NCI-H526 (cell line): ENCODE data around the gene PREX1.

Experiments used
- DNase-seq, 2 experiments: peaks; one replicate each; lab custom pipeline; 2025; lab: John Stamatoyannopoulos, UW

PREX1 gene

DNA sequence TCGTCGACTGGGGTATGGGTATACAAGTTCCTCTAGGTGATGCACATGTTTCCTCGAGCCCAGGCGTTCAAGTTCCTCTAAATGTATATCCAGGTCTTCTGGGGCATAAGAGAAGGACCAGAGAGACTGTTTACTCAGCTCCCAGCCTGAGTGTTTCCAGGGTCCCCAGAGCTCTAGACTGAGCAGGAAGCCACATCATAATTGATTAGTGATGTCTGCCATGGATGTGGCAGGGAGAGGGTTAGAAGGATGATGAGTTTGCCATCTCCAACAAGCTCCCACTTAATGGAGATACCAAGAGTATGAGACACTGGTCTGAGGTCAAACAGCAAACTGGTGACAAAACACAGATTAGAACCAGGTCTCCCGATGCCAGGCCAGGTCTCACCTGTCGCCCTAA, 74.8 kb downstream of the PREX1 start:
- DNase-seq = peak in 1 of 2 experiments; percentile 25

DNA sequence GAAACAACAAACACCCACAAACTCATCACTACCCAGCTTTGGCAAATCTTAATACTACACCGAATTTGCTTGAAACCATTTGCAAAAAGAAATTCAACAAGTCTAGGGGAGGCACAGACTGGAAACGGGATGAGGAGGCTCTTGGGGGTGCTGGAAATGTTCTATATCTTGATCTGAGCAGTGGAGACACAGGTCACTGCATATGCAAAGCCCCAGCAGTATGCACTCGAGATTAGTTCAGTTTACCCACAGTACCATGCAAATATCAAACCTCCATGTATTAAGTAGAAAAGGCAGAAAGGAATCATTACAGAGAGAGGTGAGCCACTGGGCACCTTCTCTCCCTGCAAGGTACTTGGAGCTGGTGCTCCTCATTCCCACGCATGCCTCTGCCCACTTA, 75.9 kb downstream of the PREX1 start:
- DNase-seq = peak; percentile 90 to 91

DNA sequence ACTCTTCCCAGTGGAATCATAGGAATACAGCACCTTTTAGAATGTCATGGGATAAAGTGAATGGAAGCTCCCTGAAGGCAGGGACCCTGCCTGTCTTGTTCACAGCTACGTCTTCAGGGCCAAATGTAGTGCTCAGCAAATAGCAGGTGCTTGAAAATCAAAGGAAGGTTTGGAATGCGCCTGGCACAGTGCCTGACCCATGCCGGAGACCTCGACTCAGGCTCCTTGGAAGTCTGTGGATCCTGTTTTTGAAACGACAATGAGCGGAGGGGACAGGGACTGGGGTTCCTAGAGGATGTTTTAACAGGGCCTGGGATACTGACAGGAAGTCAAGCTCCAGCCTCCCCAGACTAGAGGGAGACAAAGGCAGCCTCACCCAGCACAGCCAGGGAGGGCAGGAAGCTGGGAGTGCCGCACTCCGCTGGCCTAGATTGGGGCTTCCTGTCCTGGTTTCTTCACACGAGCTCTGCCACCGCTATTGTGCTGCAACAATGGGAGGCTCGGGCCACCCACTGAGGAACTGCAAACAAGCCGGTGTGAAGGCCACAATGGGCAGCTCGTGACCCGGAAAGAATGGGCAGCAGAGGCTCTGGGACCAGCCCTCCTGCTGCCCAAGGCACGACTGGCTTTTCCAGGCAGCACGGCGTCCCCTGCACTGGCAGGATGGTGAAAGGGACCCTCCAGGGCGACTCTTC, 76.7 kb downstream of the PREX1 start:
- DNase-seq = peak in 1 of 2 experiments; percentile 56

DNA sequence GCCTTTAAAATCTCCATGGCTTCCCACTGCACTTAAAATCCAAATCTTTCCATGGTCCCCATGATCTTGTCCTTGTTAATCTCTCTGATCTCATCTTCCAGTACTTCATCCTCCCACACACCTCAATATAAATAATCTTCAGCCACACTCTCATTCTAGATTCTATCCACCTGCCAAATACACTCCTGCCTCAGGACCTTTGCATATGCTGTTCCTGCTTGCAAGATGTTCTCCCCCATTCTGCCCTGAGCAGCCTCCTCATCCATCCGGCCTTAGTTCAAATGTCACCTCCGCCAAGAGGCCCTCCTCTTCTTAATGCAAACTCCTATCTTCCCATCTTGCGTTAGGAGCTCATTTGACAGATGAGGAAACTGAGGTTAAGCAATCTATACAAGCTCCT, 77.4 kb downstream of the PREX1 start:
- DNase-seq = no peak

DNA sequence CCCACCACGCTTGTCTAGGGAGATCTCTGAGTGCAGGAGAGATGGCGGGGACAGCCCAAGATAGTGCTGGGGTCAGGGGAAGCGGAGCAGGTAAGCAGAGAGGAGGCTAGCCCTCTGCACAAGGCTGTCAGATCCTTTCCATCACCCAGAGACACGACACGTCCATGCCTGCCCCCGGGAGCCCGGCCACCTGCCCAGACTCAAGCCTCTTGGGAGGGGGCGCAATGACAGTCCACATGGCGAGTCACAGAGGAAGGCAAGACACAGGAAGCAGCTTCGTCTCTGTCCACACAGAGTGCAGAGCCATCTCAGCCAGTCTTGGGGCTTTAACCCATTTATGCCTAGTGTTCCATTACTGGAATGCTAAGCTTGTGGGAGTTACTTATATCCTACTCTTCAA, 78.4 kb downstream of the PREX1 start:
- DNase-seq = peak in 1 of 2 experiments; percentile 27

DNA sequence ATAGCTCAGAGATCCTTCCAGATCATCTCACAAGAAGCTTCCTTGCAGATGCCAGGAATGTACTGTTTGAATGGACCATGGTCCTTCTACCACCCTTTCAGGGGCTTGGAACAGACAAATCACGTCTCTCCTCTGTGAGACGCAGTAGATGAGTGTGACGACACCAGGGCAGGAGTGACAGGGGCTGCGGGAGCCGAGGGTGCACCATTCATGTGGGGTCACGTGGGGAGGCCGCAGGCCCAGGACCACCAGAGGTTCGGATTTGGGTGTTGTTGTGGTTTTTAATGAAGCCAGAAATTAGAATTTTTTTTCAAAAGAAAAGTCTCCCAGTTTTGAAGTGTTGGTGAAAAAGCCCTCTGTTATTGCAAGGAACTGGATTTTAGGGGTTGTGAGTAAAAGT, 79.2 kb downstream of the PREX1 start:
- no peak for DNase-seq

DNA sequence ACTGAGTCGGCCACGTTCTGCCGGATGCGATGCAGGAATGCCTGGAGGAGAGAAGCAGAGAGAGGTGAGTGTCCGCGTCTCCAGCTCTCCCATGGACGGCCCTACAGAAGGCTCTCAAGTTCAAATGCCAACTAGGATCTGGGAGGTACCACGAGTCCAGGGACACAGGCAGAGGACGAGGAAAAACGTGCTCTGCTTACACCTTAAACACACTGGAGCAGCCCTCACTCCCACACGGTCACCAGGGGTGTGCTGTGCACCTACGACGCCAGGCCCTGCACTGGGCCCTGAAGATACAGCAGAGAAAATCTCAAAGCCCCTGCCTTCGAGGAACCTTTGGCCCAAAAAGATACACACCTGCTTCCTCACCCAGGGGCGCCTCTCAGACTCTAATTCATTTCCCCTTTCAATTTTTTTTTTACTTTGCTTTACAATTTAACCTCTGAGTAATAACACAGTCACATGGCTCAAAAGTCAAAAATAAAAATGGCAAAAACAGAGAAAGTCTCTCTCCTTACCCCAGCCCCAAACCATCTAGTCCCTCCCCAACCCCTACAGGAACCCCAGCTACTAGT, 79.9 kb downstream of the PREX1 start:
- no peak for DNase-seq

DNA sequence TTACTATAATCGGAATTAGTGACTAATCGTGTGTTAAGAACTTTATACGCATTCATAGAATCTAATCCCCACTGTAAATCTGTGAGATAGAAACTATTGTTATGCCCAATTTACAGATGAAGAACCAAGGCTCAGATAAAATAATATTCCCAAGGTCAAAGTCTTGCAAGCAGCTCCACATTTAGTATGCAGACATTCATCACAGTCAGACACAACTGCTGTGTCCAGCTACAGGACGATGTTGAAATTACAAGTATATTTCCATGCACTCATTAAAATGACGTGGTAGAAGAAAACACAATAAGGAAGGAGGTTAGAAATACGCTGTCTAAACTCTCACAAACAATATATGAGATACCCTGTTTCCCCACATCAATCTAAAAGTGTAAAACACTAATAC, 82.5 kb downstream of the PREX1 start:
- peak; percentile 23 to 25 for DNase-seq

DNA sequence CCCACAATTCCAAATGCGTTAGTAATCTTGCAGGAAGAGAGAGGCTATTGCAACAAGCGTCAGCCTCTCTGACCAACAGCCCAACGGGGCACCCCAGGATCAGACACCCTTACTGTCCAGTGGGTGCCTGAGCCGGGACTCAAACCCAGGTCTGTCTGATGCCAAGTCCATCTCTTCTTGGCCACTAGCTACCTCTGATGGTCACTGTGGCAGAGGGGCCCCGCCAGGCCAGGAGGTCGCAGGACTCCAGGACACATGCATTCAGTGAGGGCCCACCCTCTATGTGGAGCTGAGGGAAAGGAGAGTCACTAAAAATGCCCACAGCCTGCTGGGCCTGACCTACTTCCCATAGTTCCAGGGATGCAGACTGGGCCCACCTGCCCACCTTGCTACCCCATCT, 83.3 kb downstream of the PREX1 start:
- no peak for DNase-seq

DNA sequence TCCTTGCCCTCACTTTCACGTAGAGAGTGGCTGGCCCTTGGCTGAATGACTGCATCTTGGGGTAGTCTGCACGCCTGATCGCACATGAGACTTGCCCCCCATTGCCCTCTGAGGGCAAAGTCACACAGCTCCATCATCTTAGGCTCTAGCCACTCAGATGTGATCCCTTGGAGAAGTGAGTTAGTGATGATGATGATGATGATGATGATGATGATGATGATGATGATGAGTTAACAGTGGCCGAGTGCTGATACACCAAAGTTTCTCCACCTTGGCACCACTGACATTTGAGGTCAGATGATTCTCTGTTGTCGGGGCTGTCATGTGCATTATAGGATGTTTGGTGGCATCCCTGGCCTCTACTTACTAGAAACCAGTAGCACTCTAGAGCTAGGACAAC, 84.0 kb downstream of the PREX1 start:
- DNase-seq = no peak

DNA sequence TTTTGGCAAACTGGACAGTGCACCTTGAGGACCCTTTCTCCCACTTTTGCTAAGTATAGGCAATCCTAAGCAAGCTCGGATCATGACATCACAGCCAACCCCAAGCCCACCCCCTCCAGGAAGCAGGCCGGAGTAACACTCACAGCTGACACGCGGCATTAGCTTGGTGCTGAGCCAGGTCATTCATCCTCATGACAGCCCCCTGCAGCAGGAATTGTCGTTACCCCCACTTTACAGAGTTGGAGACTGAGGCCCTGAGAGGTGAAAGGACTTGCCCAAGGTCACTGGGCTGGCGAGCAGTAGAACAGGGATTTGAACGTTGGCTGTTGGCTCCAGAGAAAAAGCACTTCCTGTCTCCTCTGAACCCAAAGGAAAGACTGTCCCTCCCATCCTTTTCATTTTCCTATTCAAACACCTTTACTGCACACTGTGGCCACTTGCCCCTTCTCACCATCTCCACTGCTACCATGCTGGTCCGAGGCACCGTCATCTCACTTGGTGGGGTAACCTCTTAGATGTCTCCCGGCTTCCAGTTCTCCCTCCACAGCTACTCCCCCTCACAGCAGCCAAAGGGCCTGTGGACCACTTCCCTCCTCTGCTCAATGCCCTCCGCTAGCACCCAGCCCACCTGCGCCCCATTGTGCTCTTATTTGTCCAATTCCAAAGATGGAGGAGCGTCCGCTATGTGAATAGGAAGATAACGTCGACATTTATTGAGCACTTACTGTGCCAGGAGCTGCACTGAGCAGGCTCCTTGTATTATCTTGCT, 84.7 kb downstream of the PREX1 start:
- peak in 1 of 2 experiments; percentile 40 for DNase-seq

DNA sequence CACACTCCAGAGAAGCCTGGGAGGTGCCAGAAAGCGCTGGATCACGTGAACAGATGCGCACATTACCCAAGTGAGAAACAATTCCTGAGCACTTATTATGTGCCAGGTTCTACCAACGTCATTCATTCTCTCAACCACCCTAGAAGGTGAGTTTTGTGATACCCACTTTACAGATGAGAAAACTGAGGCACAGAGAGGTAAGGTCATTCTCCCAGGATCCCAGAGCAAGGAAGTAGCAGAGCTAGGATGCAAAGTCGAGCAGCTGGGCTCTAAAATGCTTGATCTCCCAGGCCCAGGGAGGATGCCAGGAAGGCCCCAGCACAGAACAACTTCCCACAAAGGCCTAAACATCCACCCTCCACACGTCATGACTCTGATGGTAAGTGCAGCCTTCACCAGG, 85.6 kb downstream of the PREX1 start:
- DNase-seq = no peak

DNA sequence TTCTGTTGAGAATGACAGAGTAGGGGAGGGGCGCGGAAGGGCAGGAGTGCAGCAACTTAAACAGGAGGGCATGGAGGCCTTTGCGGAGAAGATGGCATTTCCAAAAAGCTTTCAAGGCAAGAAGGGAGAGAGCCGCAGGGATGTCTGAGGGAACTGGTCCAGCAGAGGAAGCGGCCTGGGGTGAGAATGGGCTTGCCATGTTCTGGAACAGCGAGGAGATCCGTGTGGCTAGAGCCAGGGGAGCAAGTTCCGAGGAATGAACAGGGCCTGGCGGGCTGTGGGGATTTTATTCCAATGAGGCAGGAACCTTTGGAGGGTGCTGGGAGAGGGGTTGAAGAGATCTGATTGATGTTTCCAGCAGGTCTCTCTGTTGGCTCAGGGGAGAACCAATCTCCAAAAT, 86.1 kb downstream of the PREX1 start:
- DNase-seq = no peak

DNA sequence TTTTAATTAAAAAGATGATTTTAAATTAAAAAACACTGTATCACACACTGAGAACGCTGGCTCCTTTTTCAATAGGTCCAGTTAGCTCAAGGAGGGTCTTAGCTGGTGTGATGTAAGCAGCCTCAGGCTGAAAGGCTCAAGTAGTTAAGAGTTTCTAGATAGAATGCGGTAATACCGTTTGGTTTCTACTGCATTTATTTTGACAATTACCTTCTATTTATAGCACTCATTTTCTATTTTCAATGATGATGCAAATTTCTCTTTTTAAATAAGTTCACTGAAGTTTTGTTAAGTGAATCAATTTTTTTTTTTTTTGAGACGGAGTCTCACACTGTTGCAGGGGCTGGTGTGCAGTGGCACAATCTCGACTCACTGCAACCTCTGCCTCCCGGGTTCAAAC, 87.1 kb downstream of the PREX1 start:
- DNase-seq = no peak

DNA sequence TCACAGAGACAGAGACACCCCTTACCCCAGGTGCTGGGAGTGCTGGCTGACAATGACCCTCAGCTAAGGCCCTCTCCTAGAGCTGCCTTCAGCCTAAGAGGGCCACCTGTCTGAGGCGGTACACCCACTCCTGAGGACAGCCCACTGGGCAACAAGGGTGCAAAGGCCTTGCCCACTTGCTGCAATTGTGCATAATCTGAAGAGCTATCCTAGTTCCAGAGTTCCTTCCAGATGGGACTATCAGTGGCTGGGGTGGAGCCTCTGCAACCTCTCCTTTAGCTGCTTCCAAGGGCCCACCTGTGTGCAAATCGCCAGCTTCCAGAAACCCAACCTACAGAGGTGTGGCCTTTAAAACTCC, 87.5 kb downstream of the PREX1 start:
- peak; percentile 63 to 90 for DNase-seq

DNA sequence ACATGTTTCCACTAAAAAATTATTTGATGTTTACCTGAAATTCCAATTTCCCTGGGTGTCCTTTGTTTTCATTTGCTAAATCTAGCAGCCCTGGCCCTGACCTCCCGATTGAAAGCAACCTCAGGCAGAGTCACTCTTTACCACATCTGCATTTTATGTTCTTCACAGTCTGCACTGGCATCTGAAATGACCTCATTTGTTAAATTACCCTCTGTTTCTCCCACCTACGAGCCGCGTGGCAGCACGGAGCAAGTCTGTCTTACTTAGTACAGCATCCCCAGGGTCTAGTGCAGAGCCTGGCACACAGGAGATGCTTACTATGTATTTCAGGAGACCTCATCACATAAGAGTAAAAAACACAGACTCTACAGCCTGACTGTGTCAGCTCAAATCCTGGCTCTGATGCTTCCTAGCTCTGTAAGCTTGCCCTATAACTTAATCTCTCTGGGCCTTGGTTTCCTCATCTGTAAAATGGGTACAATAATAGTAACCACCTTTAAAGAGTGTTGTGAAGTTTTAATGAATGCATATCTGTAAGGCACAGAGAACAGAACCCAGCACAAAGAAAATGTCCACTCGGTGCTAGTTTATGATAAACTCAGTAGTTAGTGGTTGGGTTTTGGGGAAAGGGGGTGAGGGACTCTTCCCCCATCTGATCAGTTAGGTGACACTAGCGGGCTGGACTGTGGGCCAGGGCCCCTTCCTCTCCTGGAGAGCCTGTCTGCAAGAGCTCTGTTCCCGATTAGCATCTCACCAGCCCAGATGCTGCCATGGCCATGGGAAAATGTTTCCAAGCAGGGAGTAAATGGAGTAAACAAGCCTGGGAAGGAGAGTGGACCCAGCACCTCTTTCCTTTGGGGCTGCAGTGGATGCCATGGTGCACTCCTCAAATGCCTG, 88.2 kb downstream of the PREX1 start:
- DNase-seq = no peak

DNA sequence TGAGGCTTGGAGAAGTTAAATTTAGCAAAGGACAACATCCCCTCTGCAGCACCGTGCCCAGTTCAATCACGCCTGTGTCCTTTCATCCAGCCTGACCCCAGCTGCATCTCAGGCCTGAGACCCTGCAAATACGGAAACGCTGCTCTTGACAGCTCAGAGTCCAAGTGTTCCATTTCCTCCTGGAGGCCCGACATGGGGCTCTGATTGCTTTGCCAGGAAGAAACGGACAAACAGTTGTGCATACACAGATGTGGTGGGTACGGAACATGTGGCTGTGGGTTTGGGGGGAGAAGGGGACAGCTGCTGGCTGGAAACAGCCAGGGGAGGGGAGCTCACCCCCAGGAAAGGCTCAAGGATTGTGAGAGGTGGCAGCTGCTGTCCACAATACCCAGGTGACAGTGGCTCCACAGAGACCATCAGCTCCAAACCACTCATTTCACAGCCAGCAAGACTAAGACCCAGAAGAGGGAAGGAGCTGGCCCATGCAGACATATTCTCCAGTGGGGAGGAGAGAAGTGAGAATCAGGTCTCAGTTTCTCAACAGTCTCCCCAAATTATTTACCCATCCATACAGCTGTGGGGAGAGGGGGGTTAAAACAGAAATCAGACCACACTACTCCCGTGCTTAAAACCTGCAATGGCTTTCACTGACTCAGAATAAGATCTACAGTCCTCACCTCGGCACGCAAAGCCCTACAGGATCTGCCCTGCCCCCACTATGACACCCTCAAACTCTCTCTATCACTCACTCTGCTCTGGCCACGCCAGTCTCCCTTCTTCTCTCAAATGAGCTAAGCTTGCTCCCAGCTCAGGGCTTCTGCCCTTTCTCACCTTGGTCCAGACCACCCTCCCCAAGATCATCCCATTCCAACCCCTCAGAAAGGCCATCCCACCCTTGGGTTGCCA, 89.1 kb downstream of the PREX1 start:
- DNase-seq = no peak

DNA sequence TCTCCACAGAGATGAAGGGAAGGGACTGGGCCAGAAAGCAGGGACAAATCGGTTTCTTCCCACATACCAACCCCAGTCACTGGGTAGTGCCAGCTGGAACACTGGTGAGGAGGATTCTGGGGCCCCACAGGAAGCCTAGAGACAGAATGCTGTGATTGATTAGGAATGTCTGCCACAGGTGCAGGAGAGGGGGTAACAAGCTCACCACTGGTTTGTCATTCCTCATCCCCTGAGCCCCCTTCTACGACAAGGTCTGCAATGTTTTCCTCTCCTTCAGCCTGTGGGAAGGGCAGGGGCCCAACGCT, 89.8 kb downstream of the PREX1 start:
- DNase-seq = no peak

DNA sequence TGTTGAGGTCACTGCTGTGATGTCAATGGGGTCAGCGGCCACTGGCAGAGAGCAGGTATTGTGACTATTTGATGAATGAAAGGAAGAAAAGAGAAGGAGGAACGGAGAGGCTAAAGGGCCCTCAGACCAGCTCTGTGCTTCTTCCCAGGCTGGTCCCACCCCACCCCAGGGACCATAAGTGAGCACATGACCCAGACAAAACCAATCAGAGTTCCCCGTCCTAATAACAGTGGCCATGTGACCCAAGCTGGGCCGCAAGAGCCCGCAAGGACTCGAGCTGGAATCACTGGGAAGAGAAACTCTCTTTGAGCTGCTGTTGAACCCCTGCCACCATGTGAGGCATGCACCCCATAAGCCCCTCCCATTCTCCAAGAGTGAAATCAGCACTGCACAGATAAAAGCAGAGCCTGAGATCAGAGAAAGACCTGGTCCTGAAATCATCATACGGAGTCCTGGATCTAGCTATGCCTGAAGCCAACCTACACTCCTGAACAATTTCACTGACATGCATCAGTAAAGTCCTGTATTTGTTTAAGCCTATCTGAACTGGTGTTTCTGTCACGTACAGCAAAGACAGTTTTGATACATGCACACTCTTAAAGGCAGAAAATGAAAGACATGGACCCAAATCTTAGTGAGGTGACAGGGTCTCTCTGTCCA, 90.2 kb downstream of the PREX1 start:
- DNase-seq = no peak

DNA sequence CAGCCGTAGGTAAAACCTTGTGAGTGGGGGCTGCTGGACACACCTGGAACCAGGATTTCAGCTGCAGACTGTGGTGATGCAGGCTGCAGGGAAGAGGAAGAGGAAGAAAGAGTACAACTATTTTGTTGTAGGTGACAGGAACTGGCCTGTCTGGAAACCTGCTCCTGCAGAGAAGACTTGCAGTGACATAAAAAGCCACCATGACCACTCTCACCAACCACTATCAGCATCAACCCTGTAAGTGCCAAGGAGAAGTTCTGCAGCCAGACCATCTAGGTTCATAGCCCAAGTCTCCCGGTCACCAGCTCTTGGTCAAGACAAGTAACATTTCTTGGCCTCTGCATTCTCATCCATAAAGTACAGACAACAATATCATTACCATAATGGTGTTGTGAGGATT, 91.2 kb downstream of the PREX1 start:
- no peak for DNase-seq

DNA sequence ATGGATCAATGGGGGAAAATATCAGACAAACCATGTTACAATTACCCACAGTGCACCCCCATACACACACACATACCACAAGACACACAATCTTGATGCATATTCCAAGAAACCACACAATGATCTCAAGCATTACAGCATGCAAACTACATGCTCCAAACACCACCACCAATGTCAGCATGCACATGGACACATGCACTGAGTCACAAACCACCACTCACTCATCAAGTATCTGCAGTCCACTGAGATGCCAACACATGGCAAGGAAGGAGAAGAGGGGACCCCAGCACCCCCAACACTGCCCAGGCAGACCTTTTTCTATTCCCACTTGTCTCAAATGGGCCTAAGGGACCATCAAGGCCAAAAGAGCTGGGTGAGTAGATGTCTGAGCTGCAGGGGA, 91.6 kb downstream of the PREX1 start:
- DNase-seq = no peak
